IMR-90 (cell line): ENCODE results near the gene MAOA. TPM values are rescaled to one million over a fixed set of nuclear protein-coding genes. Genes with fewer than 3 reads are reported as not detected.

Source experiments
- ATAC-seq: fragments of 200-7000 bp; cut with Tn5 transposase; 2 replicates; pipeline ENCODE4 v1.9.1; 2020; ENCODE audit warnings: low read depth, mild to moderate bottlenecking, moderate library complexity
- BruUV-seq: library from RNA; stranded (reverse); fragments of 400-500 nt; replicated peaks from 2 replicates; lab custom pipeline; 2021; lab: Mats Ljungman, UMichigan
- CTCF ChIA-PET: fragments of 300-600 bp; formaldehyde crosslinking; extraction: SDS; loops from one replicate; lab custom pipeline; 2021; ENCODE audit warnings: antibody characterized with exemption; lab: Yijun Ruan, JAX
- POLR2A ChIA-PET: fragments of 300-600 bp; sonication (Branson Sonifier 250); formaldehyde crosslinking; loops from one replicate; lab custom pipeline; 2022; ENCODE audit warnings: antibody characterized with exemption; ENCODE audit not compliant: unreplicated experiment; lab: Charles Lee
- DNase-seq: peaks from one replicate; pipeline ENCODE4 v3.0.0; 2013
- H2AFZ ChIP-seq: replicated peaks from 2 replicates; pipeline ENCODE3; 2013; ENCODE audit warnings: low read length, mild to moderate bottlenecking; ENCODE audit not compliant: poor library complexity
- H2AK5ac ChIP-seq: 2 replicates; pipeline ENCODE4 v1.6.1; 2013; ENCODE audit warnings: low read depth, low read length, inconsistent platforms
- H2AK9ac ChIP-seq: replicated peaks from 2 replicates; pipeline ENCODE3; 2013; ENCODE audit warnings: mild to moderate bottlenecking, low read depth, low read length, moderate library complexity; ENCODE audit not compliant: poor library complexity
- H2BK120ac ChIP-seq: 2 replicates; pipeline ENCODE4 v1.6.1; 2013; ENCODE audit warnings: low read depth, low read length, inconsistent platforms
- H2BK15ac ChIP-seq: 3 replicates; pipeline ENCODE4 v1.6.1; 2013; ENCODE audit warnings: low read depth, low read length, inconsistent platforms
- H2BK20ac ChIP-seq: 2 replicates; pipeline ENCODE4 v1.6.1; 2013; ENCODE audit warnings: low read depth, mild to moderate bottlenecking, inconsistent platforms, low read length, moderate library complexity
- H2BK5ac ChIP-seq: 2 replicates; pipeline ENCODE4 v1.6.1; 2013; ENCODE audit warnings: mild to moderate bottlenecking, low read depth, low read length, inconsistent platforms; ENCODE audit not compliant: poor library complexity, severe bottlenecking
- H3K14ac ChIP-seq: replicated peaks from 2 replicates; pipeline ENCODE4 v1.6.1; 2013; ENCODE audit warnings: low read depth, low read length, inconsistent platforms
- H3K18ac ChIP-seq: 2 replicates; pipeline ENCODE4 v1.6.1; 2013; ENCODE audit warnings: low read depth, low read length, control low read depth
- H3K23ac ChIP-seq: 2 replicates; pipeline ENCODE4 v1.6.1; 2013; ENCODE audit warnings: low read depth, low read length, inconsistent platforms
- H3K27ac ChIP-seq: 2 replicates; pipeline ENCODE4 v1.5.1; 2013; ENCODE audit warnings: mild to moderate bottlenecking, control low read depth, low read length; ENCODE audit not compliant: insufficient read depth
- H3K27me3 ChIP-seq: 2 replicates; pipeline ENCODE4 v1.6.1; 2013; ENCODE audit warnings: low read length; ENCODE audit not compliant: control insufficient read depth, insufficient read depth
- H3K36me3 ChIP-seq: 2 replicates; pipeline ENCODE4 v1.6.1; 2013; ENCODE audit warnings: low read length, mixed read lengths; ENCODE audit not compliant: control insufficient read depth, insufficient read depth
- H3K4ac ChIP-seq: 2 replicates; pipeline ENCODE4 v1.6.1; 2013; ENCODE audit warnings: low read depth, low read length, inconsistent platforms
- H3K4me1 ChIP-seq: 2 replicates; pipeline ENCODE4 v1.6.1; 2013; ENCODE audit warnings: low read length, mixed read lengths; ENCODE audit not compliant: control insufficient read depth, insufficient read depth
- H3K4me2 ChIP-seq: 2 replicates; pipeline ENCODE4 v1.6.1; 2013; ENCODE audit warnings: low read depth, mild to moderate bottlenecking, control low read depth, low read length, moderate library complexity
- H3K4me3 ChIP-seq: 2 replicates; pipeline ENCODE4 v1.5.1; 2013; ENCODE audit warnings: low read depth, mild to moderate bottlenecking, control low read depth, low read length, moderate library complexity; ENCODE audit not compliant: insufficient read depth
- H3K56ac ChIP-seq: 2 replicates; pipeline ENCODE4 v1.6.1; 2013; ENCODE audit warnings: low read length, inconsistent platforms; ENCODE audit not compliant: insufficient read depth; ENCODE audit errors: extremely low read depth
- H3K79me1 ChIP-seq, 2 experiments: 2 replicates each; pipeline ENCODE4 v1.6.1; 2013; ENCODE audit warnings: low read length in 2 of 2, inconsistent platforms in 1 of 2, low read depth in 1 of 2
- H3K9ac ChIP-seq: 2 replicates; pipeline ENCODE4 v1.6.1; 2013; ENCODE audit warnings: low read depth, low read length, control low read depth
- H3K9me1 ChIP-seq: 2 replicates; pipeline ENCODE4 v1.6.1; 2013; ENCODE audit warnings: low read length, inconsistent platforms; ENCODE audit not compliant: insufficient read depth
- H3K9me3 ChIP-seq: 2 replicates; pipeline ENCODE4 v1.6.1; 2013; ENCODE audit warnings: low read length; ENCODE audit not compliant: control insufficient read depth, insufficient read depth
- H4K20me1 ChIP-seq: 2 replicates; pipeline ENCODE4 v1.6.1; 2013; ENCODE audit warnings: low read length, inconsistent platforms; ENCODE audit not compliant: insufficient read depth
- H4K5ac ChIP-seq: 2 replicates; pipeline ENCODE4 v1.6.1; 2013; ENCODE audit warnings: mild to moderate bottlenecking, low read depth, low read length, control low read depth
- H4K8ac ChIP-seq, 2 experiments: 2 replicates each; pipeline ENCODE4 v1.6.1; 2013; ENCODE audit warnings: low read depth in 2 of 2, low read length in 2 of 2, control low read depth in 1 of 2, inconsistent platforms in 1 of 2
- H4K91ac ChIP-seq: 2 replicates; pipeline ENCODE4 v1.6.1; 2013; ENCODE audit warnings: low read depth, low read length, inconsistent platforms; ENCODE audit not compliant: insufficient read depth
- BHLHE40 ChIP-seq: fragments of 150-350 bp; IDR thresholded peaks from 2 replicates; pipeline ENCODE4 v1.6.1; 2016; ENCODE audit warnings: mild to moderate bottlenecking, low read depth, low read length
- CEBPB ChIP-seq: IDR thresholded peaks from 2 replicates; pipeline ENCODE4 v1.6.1; 2012; ENCODE audit warnings: low read depth, low read length, improper control_type of control experiment
- CHD1 ChIP-seq: IDR thresholded peaks from 2 replicates; pipeline ENCODE4 v1.6.1; 2012; ENCODE audit warnings: low read depth, low read length, improper control_type of control experiment
- CTCF ChIP-seq: conservative IDR thresholded peaks from 2 replicates; pipeline ENCODE4 v1.5.1; 2012; ENCODE audit warnings: mild to moderate bottlenecking, low read depth, low read length, improper control_type of control experiment
- ELK1 ChIP-seq: fragments of 150-350 bp; IDR thresholded peaks from 2 replicates; pipeline ENCODE4 v1.6.1; 2016; ENCODE audit warnings: low read depth, mild to moderate bottlenecking, low read length, moderate library complexity, borderline replicate concordance
- FOS ChIP-seq: fragments of 150-350 bp; IDR thresholded peaks from 2 replicates; pipeline ENCODE4 v1.6.1; 2016; ENCODE audit warnings: low read depth, low read length
- MAFK ChIP-seq: IDR thresholded peaks from 2 replicates; pipeline ENCODE4 v1.6.1; 2012; ENCODE audit warnings: low read depth, low read length, improper control_type of control experiment
- MAZ ChIP-seq: IDR thresholded peaks from 2 replicates; pipeline ENCODE4 v1.6.1; 2012; ENCODE audit warnings: low read depth, mild to moderate bottlenecking, low read length, improper control_type of control experiment, moderate library complexity, borderline replicate concordance
- MXI1 ChIP-seq: IDR thresholded peaks from 2 replicates; pipeline ENCODE4 v1.6.1; 2012; ENCODE audit warnings: low read depth, mild to moderate bottlenecking, low read length, moderate library complexity, borderline replicate concordance
- NFE2L2 ChIP-seq: fragments of 150-350 bp; IDR thresholded peaks from 2 replicates; pipeline ENCODE4 v1.6.1; 2016; ENCODE audit warnings: low read depth, mild to moderate bottlenecking, low read length
- POLR2A ChIP-seq: IDR thresholded peaks from 2 replicates; pipeline ENCODE4 v1.6.1; 2012; ENCODE audit warnings: mild to moderate bottlenecking, low read depth, low read length
- RAD21 ChIP-seq: IDR thresholded peaks from 2 replicates; pipeline ENCODE4 v1.6.1; 2012; ENCODE audit warnings: low read length, improper control_type of control experiment
- RCOR1 ChIP-seq: IDR thresholded peaks from 2 replicates; pipeline ENCODE4 v1.6.1; 2012; ENCODE audit warnings: mild to moderate bottlenecking, low read length, improper control_type of control experiment; ENCODE audit not compliant: insufficient replicate concordance
- RFX5 ChIP-seq: IDR thresholded peaks from 2 replicates; pipeline ENCODE4 v1.8.0; 2012; ENCODE audit warnings: low read depth, mild to moderate bottlenecking, low read length, moderate library complexity
- SMC3 ChIP-seq: fragments of 150-350 bp; IDR thresholded peaks from 2 replicates; pipeline ENCODE4 v1.6.1; 2016; ENCODE audit warnings: low read depth, mild to moderate bottlenecking, antibody characterized with exemption, low read length, moderate library complexity
- USF2 ChIP-seq: fragments of 150-350 bp; IDR thresholded peaks from 2 replicates; pipeline ENCODE4 v1.6.1; 2017; ENCODE audit warnings: mild to moderate bottlenecking, antibody characterized with exemption, low read length, low read depth
- WGBS, 2 experiments: methylation state at CpG; one replicate each; pipeline versions ENCODE4 v1.1.5 to v1.1.7; 2013; ENCODE audit warnings: missing lambda C conversion rate in 2 of 2; ENCODE audit not compliant: insufficient read length in 1 of 2; ENCODE audit errors: extremely low coverage in 2 of 2; 5-methylcytosine and 5-hydroxymethylcytosine counted together
- dilution Hi-C: fragments of 300-500 bp; cut with HindIII; formaldehyde crosslinking; loops from one replicate; pipeline ENCODE4 v1.14.3; 2018; ENCODE audit warnings: low sequenced_read_pairs; ENCODE audit not compliant: unreplicated experiment
- in situ Hi-C: fragments of 300-500 bp; cut with MboI; formaldehyde crosslinking; loops from 3 replicates; pipeline ENCODE4 v1.14.3; 2019; ENCODE audit warnings: low sequenced_read_pairs, inconsistent platforms, mixed read lengths
- intact Hi-C: fragments of 100-400 bp; cut with micrococcal nuclease; formaldehyde crosslinking; loops from 2 replicates; pipeline ENCODE4 v1.10.0; 2022
- polyA plus RNA-seq, 3 experiments: library from polyadenylated mRNA; depleted of rRNA; stranded (reverse); fragments of >200 nt; gene quantifications; 2 replicates each; pipeline ENCODE4 v1.2.3, GENCODE V29; 2012; ENCODE audit warnings: low replicate concordance in 1 of 3
- total RNA-seq: library from RNA; depleted of rRNA; stranded (reverse); fragments of >200 nt; gene quantifications from 2 replicates; pipeline ENCODE4 v1.2.3, GENCODE V29; 2012

Gene MAOA
- total and polyA plus RNA-seq, 2 of the 4 experiments (the other 2 are of a cell fraction) = 0.14 to 0.36 TPM

GRCh38 chrX:43728966-43729365 is 72.9 kb downstream of the MAOA start:
- H3K27me3 ChIP-seq = peaks cover 2% of the 10 kb centered on the region; the same call in 1 of the 2 replicates

More at GRCh38 chrX:43728966-43729365, 72.9 kb downstream of the MAOA start:
- Histone ChIP-seq H3K9ac (no peak overlapping the region), H3K18ac (no peak overlapping the region), H4K20me1 (no peaks in the 10 kb centered on the region), H3K14ac (no peak overlapping the region), H3K27ac (no peak overlapping the region), H3K4ac (no peak overlapping the region), H3K23ac (no peak overlapping the region), H2BK15ac (no peak overlapping the region), H3K36me3 (no peaks in the 10 kb centered on the region), H2AK9ac (no peak overlapping the region), H2BK5ac (no peak overlapping the region), H3K9me3 (no peaks in the 10 kb centered on the region), H2AK5ac (no peak overlapping the region), H3K9me1 (no peaks in the 10 kb centered on the region), H4K8ac (no peak overlapping the region), H3K4me2 (no peak overlapping the region), H2BK20ac (no peak overlapping the region), H3K56ac (no peak overlapping the region), H3K4me1 (no peaks in the 10 kb centered on the region), H4K91ac (no peak overlapping the region), H2AFZ (no peak overlapping the region), H4K5ac (no peak overlapping the region), H3K4me3 (no peak overlapping the region), H3K79me1 (no peaks in the 10 kb centered on the region), H2BK120ac (no peak overlapping the region)
- in situ Hi-C loops = no loop called here
- ChIA-PET CTCF (no interaction called here), POLR2A (no interaction called here)
- TF ChIP-seq NFE2L2 (no peak), ELK1 (no peak), RFX5 (no peak), FOS (no peak), SMC3 (no peak), MAFK (no peak), USF2 (no peak), CTCF (no peak), RCOR1 (no peak), MAZ (no peak), BHLHE40 (no peak), CHD1 (no peak), CEBPB (no peak), MXI1 (no peak), POLR2A (no peak), RAD21 (no peak)
- dilution Hi-C loops = no loop called here
- no peak for ATAC-seq
- no TSS peak for BruUV-seq
- intact Hi-C loops = no loop called here
- no CpG with 5 or more reads among the region's 1 CpG for whole genome bisulfite sequencing, 2 experiments
- no peak for DNase-seq
